ENCODE measurements around the gene FLII.
A peak's percentile ranks its signal among the peaks of the same experiment; 100 is the strongest.
"Not testable (repeated sequence)": the region's sequence is repeated elsewhere in the genome, so short reads cannot be mapped to it uniquely, and the experiment has no call there.

The FLII gene

GRCh38 chr17:18258356-18259038, at the start of gene FLII:
Gene FLII, minus strand, starts transcription at chr17:18258738. Its CDS starts 48 bp downstream, at chr17:18258690.
- DNase-seq, result peak; percentile 49 to 50

DNA sequence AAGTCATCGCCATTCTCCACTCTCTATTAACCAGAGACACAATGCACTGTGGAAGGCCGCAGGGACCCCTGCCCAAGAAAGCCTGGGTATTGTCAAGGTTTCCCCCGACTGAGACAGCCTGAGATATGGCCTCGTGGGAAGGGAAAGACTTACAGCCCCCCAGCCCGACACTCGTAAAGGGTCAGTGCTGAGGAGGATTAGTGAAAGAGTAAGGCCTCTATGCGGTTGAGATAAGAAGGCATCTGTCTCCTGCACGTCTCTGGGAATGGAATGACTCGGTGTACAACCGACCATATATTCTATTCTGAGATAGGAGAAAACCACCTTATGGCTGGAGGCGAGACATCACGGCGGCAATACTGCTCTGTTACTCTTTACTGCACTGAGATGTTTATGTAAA, 44.7 kb upstream of the FLII start:
- not testable (repeated sequence) for DNase-seq

DNA sequence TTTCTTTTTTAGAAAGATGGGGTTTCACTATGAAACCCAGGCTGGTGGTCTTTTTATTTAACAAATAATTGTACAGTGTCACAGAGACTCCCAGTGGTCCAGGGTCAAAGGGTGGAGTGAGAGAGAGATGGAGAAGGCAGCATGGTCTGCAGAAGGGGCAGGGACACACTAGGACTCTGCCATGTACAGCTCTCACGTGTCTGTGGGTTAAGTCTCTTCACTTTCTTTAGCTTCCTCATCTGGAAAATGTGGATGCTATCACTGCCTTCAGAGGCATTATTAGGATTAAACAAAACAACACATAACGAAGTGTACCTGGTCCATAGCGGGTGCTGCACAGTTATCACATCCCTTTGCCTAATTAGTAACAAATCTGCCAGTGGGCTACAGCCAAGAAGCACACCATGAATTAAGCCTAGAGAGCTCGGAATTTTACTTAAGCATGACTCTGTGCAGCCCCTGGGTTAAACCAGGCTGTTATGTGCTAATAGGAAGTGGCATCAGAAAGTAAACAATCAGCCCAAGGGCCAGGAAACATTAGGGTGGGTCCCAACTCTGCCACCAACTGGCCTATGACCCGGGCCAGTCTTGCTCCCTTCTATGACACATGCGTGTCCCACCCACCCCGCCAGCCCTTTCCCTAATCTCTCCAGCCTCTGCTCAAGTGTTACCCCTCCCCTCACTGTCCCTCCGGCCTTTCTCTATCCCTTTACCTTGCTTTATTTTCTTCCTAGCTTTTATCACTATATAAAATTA, 42.4 kb upstream of the FLII start:
- no peak for DNase-seq

- DNase-seq, result not testable (repeated sequence)
These were observed 39.5 kb upstream of the FLII start for GRCh38 chr17:18298061-18298460.

DNA sequence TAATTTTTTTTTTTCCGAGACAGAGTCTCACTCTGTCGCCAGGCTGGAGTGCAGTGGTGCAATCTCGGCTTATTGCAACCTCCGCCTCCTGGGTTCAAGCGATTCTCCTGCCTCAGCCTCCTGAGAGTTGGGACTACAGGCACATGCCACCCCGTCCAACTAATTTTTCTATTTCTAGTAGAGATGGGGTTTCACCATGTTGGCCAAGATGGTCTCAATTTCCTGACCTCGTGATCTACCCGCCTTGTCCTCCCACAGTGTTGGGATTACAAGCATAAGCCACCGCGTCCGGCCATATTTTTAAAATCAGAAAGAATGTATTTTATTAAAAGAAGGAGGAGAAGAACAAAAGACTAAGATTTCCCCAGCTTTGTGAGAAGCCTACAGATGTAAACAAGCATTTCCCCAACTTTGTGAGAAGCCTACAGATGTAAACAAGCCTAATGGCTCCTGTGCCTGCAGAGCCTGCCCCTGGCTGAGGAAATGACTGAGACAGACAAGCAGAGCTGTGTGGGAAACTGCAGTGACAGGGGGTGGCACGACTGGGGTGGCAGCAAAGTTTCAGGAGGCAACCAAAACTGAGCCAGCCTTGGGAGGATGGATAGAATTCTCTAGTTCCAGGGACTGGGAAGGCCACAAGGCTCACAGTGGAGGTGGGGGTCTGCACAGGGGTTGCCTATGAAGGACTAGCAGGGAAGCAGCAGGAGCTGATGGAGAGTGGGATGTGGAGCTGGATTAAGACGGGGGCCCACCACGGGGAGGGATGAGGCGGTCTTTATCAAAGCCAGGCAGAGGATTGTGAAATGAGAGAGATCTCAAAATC, 33.4 kb upstream of the FLII start:
- DNase-seq, result no peak

DNA sequence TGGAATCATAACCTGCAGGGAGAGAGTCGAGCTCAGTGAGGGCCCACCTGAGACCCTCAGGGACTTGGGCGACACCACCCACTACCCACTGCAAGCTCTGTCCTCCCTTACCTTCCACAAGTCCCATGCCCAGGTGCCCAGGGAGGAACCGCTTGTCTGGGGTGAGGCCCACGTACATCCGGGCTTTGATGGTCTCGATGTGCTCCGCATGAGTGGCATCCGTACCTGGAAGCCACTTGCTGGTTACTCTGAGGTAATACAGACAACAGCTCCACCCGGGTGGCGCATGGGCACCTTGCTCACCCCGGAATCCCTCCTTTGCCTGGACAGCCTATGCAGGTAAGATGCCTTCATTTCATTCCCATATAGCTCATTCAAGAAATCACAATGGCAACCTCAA, 26.8 kb upstream of the FLII start:
- no peak for DNase-seq

GRCh38 chr17:18281788-18282187, 23.2 kb upstream of the FLII start:
- DNase-seq, result no peak

- DNase-seq, result no peak
These were observed 22.3 kb upstream of the FLII start for GRCh38 chr17:18280766-18281371.

- no peak for DNase-seq
These were observed 21.7 kb upstream of the FLII start for GRCh38 chr17:18280249-18280648.

DNA sequence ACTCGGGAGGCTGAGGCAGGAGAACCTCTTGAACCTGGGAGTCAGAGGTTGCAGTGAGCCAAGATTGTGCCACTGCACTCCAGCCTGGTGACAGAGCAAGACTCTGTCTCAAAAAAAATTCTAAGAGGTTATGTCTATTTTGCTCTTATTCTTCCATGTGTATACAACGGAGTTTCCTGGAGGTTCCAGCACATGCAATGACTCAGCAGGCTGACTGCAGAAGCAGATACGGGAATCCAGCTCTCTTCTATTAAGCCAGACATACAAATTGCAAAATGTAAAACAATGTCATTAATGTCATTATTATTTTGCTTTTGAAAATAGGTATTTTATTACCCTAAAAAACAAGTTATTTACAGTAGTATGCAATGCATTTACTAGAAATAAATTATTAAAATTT, 20.3 kb upstream of the FLII start:
- DNase-seq, result no peak

- no peak for DNase-seq
These were observed 18.5 kb upstream of the FLII start for GRCh38 chr17:18277076-18277475.

GRCh38 chr17:18270046-18270931, 11.8 kb upstream of the FLII start:
- no peak for DNase-seq

DNA sequence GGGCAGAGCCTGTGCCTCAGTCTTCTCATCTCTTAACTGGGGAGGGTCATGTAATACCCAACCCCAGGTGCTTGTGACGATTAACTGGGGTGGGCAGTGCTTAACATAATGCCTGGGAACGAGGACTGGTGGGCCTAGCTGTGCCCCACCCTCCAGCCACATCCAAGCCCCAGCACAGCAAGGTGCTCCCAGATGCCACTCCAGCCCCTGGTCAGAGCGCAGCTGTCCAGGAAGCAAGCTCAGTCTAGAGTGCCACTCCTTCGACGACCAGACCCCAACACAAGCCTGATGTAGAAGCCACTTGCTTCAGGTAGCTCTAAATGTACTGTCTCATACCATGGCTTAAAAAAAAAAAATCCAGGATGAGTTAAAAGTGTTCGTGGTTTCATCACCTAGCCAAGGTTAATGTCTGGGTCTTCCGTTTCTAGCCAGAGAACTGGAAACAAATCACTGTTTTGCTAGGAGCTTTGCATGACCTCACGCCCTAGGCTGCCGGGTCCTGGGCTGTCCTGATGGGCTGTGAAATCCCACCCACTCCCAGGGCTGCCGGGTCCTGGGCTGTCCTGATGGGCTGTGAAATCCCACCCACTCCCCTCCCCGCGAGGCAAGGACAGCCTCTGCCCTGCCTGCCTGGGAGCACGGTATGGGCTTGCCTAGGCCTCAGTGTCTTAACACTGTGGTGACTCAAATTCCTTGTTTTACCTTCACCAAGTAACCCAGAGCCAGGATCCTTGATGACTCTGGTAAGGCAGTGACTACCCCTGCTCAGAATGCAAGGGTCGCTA, 9.6 kb upstream of the FLII start:
- DNase-seq, result no peak

DNA sequence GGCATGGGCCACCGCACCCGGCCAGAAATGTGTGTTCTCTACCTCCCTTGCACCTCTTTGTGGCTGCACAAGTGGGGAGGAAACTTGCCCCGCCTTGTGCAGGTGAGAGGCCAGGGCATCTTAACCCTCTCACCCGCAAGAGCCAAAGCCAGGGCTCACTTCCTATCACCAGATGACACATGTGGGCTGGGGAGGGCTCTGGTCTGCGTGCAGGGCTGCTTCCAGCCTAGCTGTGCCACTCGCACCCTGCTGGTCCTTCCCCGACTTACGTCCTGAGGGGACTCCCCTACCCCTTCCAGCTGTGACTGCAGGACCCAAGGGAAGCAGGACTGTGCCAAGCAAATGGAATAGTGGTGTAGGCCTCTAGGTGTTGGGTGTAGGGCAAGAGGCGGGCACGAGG, 8.8 kb upstream of the FLII start:
- no peak for DNase-seq

GRCh38 chr17:18263885-18264682, 5.5 kb upstream of the FLII start:
- DNase-seq, result no peak

DNA sequence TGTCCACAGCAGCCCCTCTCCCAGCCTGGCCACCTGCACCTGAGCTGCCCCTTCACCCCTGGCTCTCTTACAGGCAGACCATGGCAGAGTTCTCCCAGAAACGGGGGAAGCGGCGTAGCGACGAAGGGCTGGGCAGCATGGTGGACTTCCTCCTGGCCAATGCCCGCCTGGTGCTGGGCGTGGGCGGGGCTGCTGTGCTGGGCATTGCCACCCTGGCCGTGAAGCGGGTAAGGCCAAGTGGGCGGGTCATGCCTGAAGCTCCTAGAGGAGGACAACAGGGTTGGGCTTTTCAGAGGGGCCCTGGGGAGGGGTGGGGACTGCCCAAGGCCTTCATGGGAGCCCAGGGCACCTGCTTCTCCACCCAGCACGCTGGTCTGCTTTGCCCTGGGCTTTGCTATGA, 4.1 kb upstream of the FLII start:
- no peak for DNase-seq

DNA sequence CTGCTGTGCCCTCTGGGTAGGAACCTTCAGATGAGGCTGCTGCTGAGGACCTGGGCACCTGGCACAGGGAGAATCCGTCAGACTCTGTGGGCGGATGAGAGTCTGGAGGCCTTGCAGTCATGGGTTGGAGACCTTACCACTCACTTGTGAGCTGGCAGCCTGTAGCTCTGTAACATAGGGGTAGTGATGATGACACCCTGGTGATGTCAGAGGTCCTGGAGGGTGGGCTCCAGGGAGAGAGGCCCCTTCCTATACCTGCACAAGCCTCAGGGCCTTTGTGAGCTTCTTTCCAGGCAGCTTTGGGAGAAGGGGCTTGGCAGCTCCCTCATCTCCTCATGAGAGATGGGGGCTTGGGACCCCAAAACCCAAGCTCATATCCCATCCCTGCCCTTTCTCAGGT, 3.6 kb upstream of the FLII start:
- no peak for DNase-seq

- DNase-seq, result no peak
These were observed 3.1 kb upstream of the FLII start for GRCh38 chr17:18261659-18262058.

DNA sequence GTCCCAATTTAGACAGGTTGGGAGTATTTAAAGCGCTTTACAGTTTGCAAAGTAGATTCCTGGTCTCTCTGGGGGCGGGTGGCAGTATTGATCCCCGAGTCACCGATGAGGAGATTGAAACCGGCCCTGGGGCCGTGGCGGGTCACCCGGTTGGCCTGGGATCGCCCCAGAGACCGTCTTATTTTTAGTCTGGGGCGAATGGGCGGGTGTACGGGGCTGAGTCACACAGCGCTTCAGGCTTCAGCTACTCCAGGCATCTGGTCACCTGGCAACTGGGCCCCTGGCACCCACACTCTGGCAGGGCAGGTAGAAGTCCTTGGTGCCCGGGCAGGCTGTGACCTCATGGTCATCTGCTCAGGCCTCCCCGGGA, 2.6 kb upstream of the FLII start:
- DNase-seq, result peak in 1 of 2 donors; percentile 27

GRCh38 chr17:18260332-18261145, 2.0 kb upstream of the FLII start, which contains the start of gene MIEF2:
Gene MIEF2, plus strand, starts transcription at chr17:18260662. Its CDS starts 2,059 bp downstream, at chr17:18262721.
- peak; percentile 91 for DNase-seq

All from activated CD4-positive, alpha-beta T cell treated with anti-CD3 and anti-CD28 coated beads for 4 hours (primary cell).